B cell (primary cell): ENCODE data around the gene APOL5. TPM values are rescaled to one million over a fixed set of nuclear protein-coding genes. Genes with fewer than 3 reads are reported as not detected.

Experiments
- ATAC-seq: fragments of 200-7000 bp; cut with Tn5 transposase; one replicate; pipeline ENCODE4 v1.10.0; 2021; ENCODE audit warnings: low read depth, mild to moderate bottlenecking, moderate number of reproducible peaks, moderate library complexity
- CTCF ChIA-PET: fragments of 350-600 bp; sonication (Branson Sonifier 250); formaldehyde crosslinking; loops from one replicate; lab custom pipeline; 2021; ENCODE audit warnings: antibody characterized with exemption, inconsistent platforms; lab: Charles Lee
- POLR2A ChIA-PET: fragments of 350-600 bp; sonication (Branson Sonifier 250); formaldehyde crosslinking; loops from one replicate; lab custom pipeline; 2021; ENCODE audit warnings: antibody characterized with exemption; lab: Charles Lee
- DNase-seq: peaks from one replicate; pipeline ENCODE4 v3.0.0; 2013
- H2AFZ ChIP-seq: 2 replicates; pipeline ENCODE4 v1.6.1; 2012; ENCODE audit warnings: mild to moderate bottlenecking, low read depth, low read length; ENCODE audit not compliant: insufficient read depth, poor library complexity, severe bottlenecking
- H3K27ac ChIP-seq, 2 donors: 1 replicate in 1 of 2; 2 replicates in 1 of 2; pipeline ENCODE4 v1.5.1; 2012 to 2013; ENCODE audit warnings: low read length in 2 of 2, mild to moderate bottlenecking in 2 of 2, moderate library complexity in 1 of 2
- H3K27me3 ChIP-seq, 4 experiments: fragments of 200-600 bp in 1 of 4; sonication (generic) in 1 of 4; replicated peaks in 1 of 4; 1 replicate in 2 of 4; 2 replicates in 2 of 4; pipeline versions ENCODE4 v1.6.1 to v1.7.0; 2013 to 2016; ENCODE audit warnings: low read length in 3 of 4, mild to moderate bottlenecking in 2 of 4, mixed read lengths in 1 of 4, moderate library complexity in 1 of 4; ENCODE audit not compliant: insufficient read depth in 4 of 4, control insufficient read depth in 3 of 4; ENCODE audit errors: control extremely low read depth in 1 of 4
- H3K36me3 ChIP-seq, 2 experiments: replicated peaks in 1 of 2; 1 replicate in 1 of 2; 2 replicates in 1 of 2; pipeline versions ENCODE4 v1.6.1 to v1.7.1; 2013; ENCODE audit warnings: low read length in 1 of 2; ENCODE audit not compliant: insufficient read depth in 2 of 2, control insufficient read depth in 1 of 2; ENCODE audit errors: control extremely low read depth in 1 of 2, extremely low read depth in 1 of 2
- H3K4me1 ChIP-seq, 2 donors: fragments of 200-600 bp in 1 of 2; sonication (generic) in 1 of 2; 1 replicate in 1 of 2; 2 replicates in 1 of 2; pipeline versions ENCODE4 v1.5.1 to v1.6.1; 2013 to 2017; ENCODE audit warnings: low read length in 2 of 2; ENCODE audit not compliant: control insufficient read depth in 2 of 2, insufficient read depth in 2 of 2
- H3K4me2 ChIP-seq: replicated peaks from 2 replicates; pipeline ENCODE3; 2012; ENCODE audit warnings: mild to moderate bottlenecking, low read depth, low read length; ENCODE audit not compliant: poor library complexity, severe bottlenecking
- H3K4me3 ChIP-seq, 5 experiments: fragments of 200-600 bp in 1 of 5; sonication (generic) in 1 of 5; 1 replicate in 3 of 5; 2 replicates in 2 of 5; pipeline versions ENCODE4 v1.5.1 to v1.7.0; 2011 to 2016; ENCODE audit warnings: low read length in 4 of 5, mild to moderate bottlenecking in 4 of 5, low read depth in 2 of 5, control low read depth in 1 of 5, moderate library complexity in 1 of 5; ENCODE audit not compliant: insufficient read depth in 1 of 5; ENCODE audit errors: control extremely low read depth in 1 of 5, extremely low read depth in 1 of 5
- H3K79me2 ChIP-seq: fragments of 200-600 bp; sonication (generic); one replicate; pipeline ENCODE4 v1.6.0; 2016; ENCODE audit warnings: low read length; ENCODE audit not compliant: control insufficient read depth, insufficient read depth
- H3K9ac ChIP-seq: fragments of 200-600 bp; sonication (generic); 2 replicates; pipeline ENCODE4 v1.6.1; 2017; ENCODE audit warnings: mild to moderate bottlenecking, low read length, moderate library complexity
- H3K9me3 ChIP-seq, 3 donors: one replicate each; pipeline versions ENCODE4 v1.6.1 to v1.7.1; 2013; ENCODE audit warnings: low read length in 2 of 3; ENCODE audit not compliant: control insufficient read depth in 2 of 3, insufficient read depth in 1 of 3; ENCODE audit errors: control extremely low read depth in 1 of 3
- H4K20me1 ChIP-seq: 2 replicates; pipeline ENCODE4 v1.6.0; 2012; ENCODE audit warnings: mild to moderate bottlenecking, low read length; ENCODE audit not compliant: insufficient read depth, control insufficient read depth, poor library complexity, severe bottlenecking
- H3K27ac Mint-ChIP-seq: one replicate; pipeline ENCODE4 v1.8.0; 2021; ENCODE audit warnings: mixed read lengths
- H3K27me3 Mint-ChIP-seq: one replicate; pipeline ENCODE4 v1.8.0; 2021; ENCODE audit warnings: mixed read lengths
- H3K4me1 Mint-ChIP-seq: one replicate; pipeline ENCODE4 v1.8.0; 2021; ENCODE audit warnings: mixed read lengths
- H3K4me3 Mint-ChIP-seq: one replicate; pipeline ENCODE4 v1.8.0; 2021; ENCODE audit warnings: mixed read lengths
- H3K9me3 Mint-ChIP-seq: one replicate; pipeline ENCODE4 v1.8.0; 2022; ENCODE audit warnings: mixed read lengths; ENCODE audit not compliant: insufficient read depth
- EZH2 ChIP-seq: IDR thresholded peaks from 2 replicates; pipeline ENCODE4 v1.6.1; 2012; ENCODE audit warnings: borderline replicate concordance, low read depth, mild to moderate bottlenecking, moderate library complexity, low read length; ENCODE audit not compliant: insufficient read depth, poor library complexity, severe bottlenecking
- WGBS: methylation state at CpG from one replicate; pipeline ENCODE4 v1.1.5; 2013; ENCODE audit warnings: missing lambda C conversion rate; ENCODE audit not compliant: insufficient coverage; 5-methylcytosine and 5-hydroxymethylcytosine counted together
- intact Hi-C: fragments of 100-400 bp; cut with micrococcal nuclease; formaldehyde crosslinking; loops from one replicate; pipeline ENCODE4 v1.10.0; 2022
- polyA plus RNA-seq: library from polyadenylated mRNA; depleted of rRNA; stranded (reverse); fragments of >200 nt; gene quantifications from 2 replicates; pipeline ENCODE4 v1.2.3, GENCODE V29; 2012
- total RNA-seq, 2 donors: library from RNA; stranded (reverse); fragments of 120-200 nt in 1 of 2; gene quantifications; 1 replicate in 1 of 2; 2 replicates in 1 of 2; pipeline versions ENCODE4 v1.2.3 to v1.2.4, GENCODE V29; 2013 to 2022
- TF ChIP-seq, protein P1 (sequence below): fragments of 200-600 bp; IDR thresholded peaks from one replicate; pipeline ENCODE4 v1.8.0; 2022; ENCODE audit warnings: antibody characterized with exemption, mild to moderate bottlenecking

The APOL5 gene
- total and polyA plus RNA-seq, 2 donors (not counting 1 experiment from before 2014, with no cell fraction given): not detected

DNA sequence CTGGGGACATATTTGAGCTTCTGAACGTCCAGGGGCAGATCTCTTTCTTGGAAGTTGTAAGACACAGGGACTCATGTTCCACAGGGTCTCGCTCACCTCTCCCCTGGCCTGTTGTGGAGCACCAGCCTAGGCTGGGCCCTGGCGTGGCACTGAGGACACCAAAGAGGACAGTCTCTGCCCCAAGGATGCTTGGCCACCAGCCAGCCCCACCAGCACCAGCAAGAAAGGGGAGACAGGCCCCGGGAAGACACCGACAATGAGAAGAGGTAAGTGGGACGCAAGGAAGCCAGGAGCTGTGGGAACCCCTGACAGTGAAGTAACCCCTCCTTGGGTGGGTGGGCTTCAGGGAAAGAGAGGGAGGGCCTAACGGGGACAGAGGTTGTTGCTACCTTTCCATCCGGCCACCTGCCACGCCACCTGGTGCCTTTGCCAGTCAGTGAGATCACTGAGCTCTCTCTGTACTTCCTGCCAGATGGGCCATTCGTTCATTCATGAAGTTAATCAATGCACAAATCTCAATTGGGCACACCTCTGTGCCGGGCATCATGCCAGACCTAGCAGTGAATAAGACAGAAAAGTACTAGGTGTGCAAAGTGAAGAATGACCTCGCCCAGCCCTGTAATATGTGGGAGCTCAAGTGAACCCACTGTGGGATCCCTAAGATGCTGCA lies 11.1 kb downstream of the APOL5 start:
- H3K4me3 Mint-ChIP-seq: no peak overlapping the region

DNA sequence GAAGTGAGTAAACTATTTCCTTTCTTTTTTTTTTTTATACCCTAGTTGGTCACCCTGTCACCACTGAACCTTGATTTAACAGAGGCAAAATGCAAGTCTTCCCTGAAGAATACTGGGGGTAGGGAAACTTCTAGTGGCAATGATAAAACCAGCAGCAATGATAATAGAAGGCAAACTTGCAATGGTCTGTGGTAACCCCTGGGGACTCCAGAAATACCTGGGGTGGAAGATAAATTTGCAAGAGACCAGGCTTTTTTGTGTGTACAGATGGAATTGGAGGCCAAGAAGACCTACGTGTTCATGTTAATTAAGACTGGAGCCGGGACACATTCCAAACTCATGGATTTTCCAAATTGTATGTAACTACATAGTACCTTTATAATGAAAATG lies 11.6 kb downstream of the APOL5 start:
- H3K4me3 Mint-ChIP-seq: no peak overlapping the region
- H3K4me1 Mint-ChIP-seq: no peaks in the 10 kb centered on the region
- H3K27ac Mint-ChIP-seq: no peak overlapping the region
- H2AFZ ChIP-seq: no peak overlapping the region
- H3K36me3 ChIP-seq: no peaks in the 10 kb centered on the region
- peaks cover 0 to 22% (median 12%) of the 10 kb centered on the region in 4 experiments for H3K27me3 ChIP-seq
- H3K9me3 Mint-ChIP-seq: no peaks in the 10 kb centered on the region
- H3K4me1 ChIP-seq: no peaks in the 10 kb centered on the region
- no peaks in the 10 kb centered on the region for H4K20me1 ChIP-seq
- POLR2A ChIA-PET: no interaction called here
- no peak overlapping the region for H3K9ac ChIP-seq
- no peak for DNase-seq
- no peaks in the 10 kb centered on the region for H3K79me2 ChIP-seq
- no CpG with 5 or more reads among the region's 2 CpGs for WGBS
- no peak overlapping the region for H3K4me2 ChIP-seq
- TF ChIP-seq, protein P1, sequence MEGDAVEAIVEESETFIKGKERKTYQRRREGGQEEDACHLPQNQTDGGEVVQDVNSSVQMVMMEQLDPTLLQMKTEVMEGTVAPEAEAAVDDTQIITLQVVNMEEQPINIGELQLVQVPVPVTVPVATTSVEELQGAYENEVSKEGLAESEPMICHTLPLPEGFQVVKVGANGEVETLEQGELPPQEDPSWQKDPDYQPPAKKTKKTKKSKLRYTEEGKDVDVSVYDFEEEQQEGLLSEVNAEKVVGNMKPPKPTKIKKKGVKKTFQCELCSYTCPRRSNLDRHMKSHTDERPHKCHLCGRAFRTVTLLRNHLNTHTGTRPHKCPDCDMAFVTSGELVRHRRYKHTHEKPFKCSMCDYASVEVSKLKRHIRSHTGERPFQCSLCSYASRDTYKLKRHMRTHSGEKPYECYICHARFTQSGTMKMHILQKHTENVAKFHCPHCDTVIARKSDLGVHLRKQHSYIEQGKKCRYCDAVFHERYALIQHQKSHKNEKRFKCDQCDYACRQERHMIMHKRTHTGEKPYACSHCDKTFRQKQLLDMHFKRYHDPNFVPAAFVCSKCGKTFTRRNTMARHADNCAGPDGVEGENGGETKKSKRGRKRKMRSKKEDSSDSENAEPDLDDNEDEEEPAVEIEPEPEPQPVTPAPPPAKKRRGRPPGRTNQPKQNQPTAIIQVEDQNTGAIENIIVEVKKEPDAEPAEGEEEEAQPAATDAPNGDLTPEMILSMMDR: no peak
- no peak for TF ChIP-seq EZH2
- H3K27me3 Mint-ChIP-seq: peaks cover 58% of the 10 kb centered on the region
- no peaks in the 10 kb centered on the region for H3K9me3 ChIP-seq
- H3K4me3 ChIP-seq: no peak overlapping the region
- intact Hi-C loops: no loop called here
- H3K27ac ChIP-seq: no peak overlapping the region
- ATAC-seq: no peak
- CTCF ChIA-PET: interaction anchor here (1.0 kb wide), 1 partner anchor 108 kb away, joined by 3 read pairs; no protein-coding TSS in a partner anchor

More for the DNA sequence above, 11.1 kb downstream of the APOL5 start:
- intact Hi-C loops: no loop called here
- TF ChIP-seq EZH2: no peak
- TF ChIP-seq, protein P1: no peak
- Mint-ChIP-seq H3K27me3 (peaks cover 58% of the 10 kb centered on the region), H3K9me3 (no peaks in the 10 kb centered on the region), H3K27ac (no peak overlapping the region), H3K4me1 (no peaks in the 10 kb centered on the region)
- Histone ChIP-seq H4K20me1 (no peaks in the 10 kb centered on the region), H3K4me3 (no peak overlapping the region), H3K9me3 (no peaks in the 10 kb centered on the region), H3K27ac (no peak overlapping the region), H3K36me3 (no peaks in the 10 kb centered on the region), H3K4me1 (no peaks in the 10 kb centered on the region), H2AFZ (no peak overlapping the region), H3K9ac (no peak overlapping the region), H3K79me2 (no peaks in the 10 kb centered on the region), H3K4me2 (no peak overlapping the region), H3K27me3 (peaks cover 0 to 22% (median 12%) of the 10 kb centered on the region in 4 experiments)
- ATAC-seq: no peak
- WGBS: 81% methylated on average over 3 of the region's 12 CpGs
- DNase-seq: no peak
- POLR2A ChIA-PET: no interaction called here
- CTCF ChIA-PET: interaction anchor here (1.0 kb wide), 1 partner anchor 108 kb away, joined by 3 read pairs; no protein-coding TSS in a partner anchor
